GM15510 (cell line): ENCODE measurements around the gene KHDC4.

Source experiments
- POLR2A ChIP-seq: IDR thresholded peaks from 3 replicates; pipeline ENCODE4 v1.6.1; 2011; ENCODE audit warnings: borderline replicate concordance; ENCODE audit not compliant: insufficient read length; ENCODE audit errors: extremely low read depth

The KHDC4 gene

DNA sequence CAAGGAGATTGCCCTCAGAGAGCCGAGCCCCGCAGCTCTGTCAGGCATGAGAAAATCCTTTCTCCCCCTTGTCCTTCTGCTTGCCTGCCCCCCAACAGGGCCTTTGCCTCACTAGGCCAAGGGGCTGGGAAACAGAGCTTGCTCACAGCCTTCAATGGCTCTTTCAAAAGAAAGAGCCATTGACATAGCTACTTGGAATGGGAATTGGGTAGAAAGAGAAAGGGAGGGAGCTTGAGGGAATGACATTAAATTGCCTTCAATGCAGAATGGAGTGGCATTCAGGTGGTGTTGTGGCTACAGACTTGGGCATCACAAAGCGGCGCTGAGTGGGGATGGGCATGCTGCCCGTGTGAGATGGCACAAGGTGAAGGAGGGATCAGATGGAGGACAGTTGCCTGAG, 61.7 kb downstream of the KHDC4 start:
- no peak for TF ChIP-seq POLR2A

DNA sequence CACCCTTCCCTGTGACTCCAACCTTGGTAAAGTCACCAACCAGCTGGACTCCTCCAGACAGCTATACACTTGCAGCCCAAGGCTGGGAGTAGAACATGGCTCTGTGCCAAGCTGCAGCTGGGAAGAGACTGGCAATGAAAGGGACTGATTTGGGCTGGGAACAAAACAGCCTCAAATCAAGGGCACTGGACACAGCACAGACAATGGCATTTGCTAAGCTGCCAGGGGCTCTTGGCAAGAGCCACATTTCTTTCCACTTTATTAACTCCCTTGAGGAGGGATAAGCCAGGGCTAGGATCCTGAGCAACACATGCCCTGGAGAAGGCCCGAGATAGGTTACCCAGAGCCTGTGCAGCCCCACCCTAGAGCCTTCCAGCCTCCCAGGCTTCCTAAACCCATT, 62.8 kb downstream of the KHDC4 start:
- TF ChIP-seq POLR2A: no peak

DNA sequence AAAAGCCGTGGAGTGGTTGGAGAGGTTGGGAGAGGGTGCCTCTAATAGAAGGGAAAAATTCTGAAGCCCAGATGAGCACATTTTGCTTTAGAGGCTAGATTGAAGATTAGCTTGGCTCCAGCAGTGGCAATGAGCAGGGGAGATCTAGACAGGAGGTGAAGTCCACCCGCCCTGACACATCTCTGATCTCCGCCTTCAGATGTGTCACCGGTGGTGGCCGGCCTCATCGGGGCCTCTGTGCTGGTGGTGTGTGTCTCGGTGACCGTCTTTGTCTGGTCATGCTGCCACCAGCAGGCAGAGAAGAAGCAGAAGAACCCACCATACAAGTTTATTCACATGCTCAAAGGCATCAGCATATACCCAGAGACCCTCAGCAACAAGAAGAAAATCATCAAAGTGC, 66.4 kb downstream of the KHDC4 start:
- no peak for TF ChIP-seq POLR2A

DNA sequence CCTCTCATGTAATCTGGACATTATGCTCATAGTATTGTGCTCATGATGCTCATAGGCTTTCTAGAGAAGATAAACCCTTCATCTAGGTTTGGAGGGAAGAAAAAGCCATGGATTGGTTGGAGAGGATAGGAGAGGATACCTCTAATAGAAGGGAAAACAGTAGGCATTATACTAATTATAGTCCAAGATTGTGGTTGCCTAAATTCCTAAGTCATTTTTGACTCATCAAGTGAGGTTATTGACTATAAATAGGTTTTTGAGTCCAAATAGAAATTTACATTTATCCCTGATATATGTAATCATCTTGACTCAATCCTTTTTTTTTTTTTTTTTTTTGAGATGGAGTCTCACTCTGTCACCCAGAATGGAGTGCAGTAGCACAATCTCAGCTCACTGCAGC, 69.8 kb downstream of the KHDC4 start:
- TF ChIP-seq POLR2A: no peak
